GM18511 (cell line): ENCODE results near the gene UBE2J2.

Experiments
- ATAC-seq: cut with Tn5 transposase; IDR thresholded peaks from one replicate; pipeline ENCODE4 v1.9.1; 2021; ENCODE audit warnings: mild to moderate bottlenecking, moderate library complexity; ENCODE audit not compliant: unreplicated experiment

The UBE2J2 gene

DNA sequence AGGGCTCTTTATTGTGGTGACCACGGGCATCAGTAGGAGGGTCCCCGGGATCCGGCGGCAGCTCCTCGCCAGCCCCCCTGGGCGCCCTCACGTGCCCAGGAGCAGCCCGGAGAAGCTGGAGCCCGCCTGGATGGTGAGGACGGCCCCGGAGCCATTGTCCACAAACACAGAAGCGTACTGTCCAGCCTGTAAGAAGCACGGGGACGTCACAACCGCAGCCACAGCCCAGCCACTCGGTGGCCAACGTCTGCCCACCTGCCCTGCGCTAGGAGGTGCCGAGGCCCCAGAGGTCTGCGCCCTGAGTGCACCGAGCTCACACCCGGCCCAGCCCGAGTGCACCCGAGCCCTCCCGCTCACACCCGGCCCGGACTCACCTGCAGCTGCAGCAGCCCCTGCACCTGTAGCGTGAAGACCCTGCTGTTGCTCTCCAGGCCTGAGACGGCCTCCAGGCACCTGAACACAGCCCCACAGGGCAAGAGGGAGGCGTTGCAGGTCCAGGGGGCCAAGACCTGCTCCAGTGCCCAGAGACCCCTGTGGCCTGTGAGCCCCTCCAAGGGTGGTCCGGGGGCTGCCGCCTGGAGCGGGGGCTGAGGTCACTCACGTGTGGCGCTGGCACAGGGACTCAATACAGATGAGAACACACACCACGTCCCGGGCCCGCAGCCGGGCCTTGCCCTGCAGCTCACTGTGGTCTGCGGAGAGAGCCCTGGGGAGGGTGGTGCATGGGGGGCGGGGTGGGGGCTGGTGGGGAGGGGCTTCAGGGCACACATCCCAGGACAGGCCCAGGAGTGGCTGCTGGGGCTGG is 31.0 kb downstream of the UBE2J2 start:
- no peak for ATAC-seq

DNA sequence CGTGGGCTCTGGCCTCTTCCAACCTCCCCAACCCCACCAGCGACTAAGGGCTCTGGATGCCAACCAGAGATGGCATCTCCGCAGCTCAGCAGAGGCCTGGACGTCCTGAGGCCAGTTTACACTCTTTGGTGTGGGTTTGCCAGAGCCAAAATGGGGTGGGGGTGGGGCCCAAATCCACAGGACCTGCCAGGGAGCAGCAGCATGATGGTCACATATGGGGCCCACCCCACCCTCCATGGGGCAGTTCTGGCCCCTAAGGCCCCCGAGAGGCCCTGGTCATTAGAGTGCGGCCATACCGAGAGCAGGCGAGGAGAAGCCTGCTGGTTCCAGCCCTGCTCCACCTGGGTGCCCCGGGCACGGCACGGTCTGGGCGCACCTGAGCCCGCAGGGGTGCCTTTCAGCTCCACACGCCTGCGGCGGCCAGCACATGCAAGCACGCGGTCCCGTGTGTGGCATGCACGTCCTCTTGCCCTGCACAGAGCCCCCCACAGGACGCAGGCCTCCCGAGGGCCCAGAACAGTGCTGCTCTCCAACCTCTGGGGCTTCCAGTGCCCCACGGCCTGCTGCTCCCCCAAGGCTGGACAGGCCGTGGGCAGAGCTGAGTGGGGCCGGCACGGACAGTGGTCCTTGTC is 31.9 kb downstream of the UBE2J2 start:
- ATAC-seq: no peak

DNA sequence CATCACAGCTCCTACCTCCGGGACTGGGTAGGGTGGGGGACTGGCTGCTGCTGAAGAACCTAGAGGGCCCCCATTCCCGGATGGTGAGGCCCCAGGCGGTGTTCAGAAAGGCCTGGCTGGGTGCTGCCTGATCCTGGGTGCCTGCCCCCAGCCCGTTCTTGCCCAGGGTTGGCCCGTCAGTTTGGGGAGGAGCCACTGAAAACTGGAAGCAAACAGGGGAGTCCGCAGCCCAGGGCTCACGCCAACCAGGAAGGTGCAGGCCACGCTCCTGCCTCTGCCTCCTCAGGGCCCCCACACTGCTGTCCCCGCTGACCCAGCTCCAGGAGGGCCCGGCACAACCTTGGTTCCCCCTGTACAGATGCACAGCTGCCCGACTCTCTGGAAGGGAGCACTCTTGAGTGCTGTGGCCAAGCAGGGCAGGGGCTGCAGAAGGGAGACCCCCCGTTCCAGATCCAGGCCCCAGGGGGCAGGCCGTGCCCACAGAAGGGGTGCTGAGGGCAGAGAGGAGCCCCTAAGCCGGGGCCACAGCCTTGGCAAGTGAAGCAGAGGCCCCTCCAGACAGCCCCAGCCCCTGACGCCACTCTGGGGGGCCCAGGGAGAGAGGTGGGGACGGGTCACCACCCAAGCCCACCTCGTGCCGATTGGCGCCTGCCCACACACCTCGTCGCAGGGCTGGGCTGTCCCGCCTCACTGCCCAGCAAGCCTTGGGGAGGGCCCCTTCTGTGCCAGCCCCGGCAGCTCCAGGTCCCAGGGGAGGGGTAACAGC is 32.6 kb downstream of the UBE2J2 start:
- no peak for ATAC-seq

DNA sequence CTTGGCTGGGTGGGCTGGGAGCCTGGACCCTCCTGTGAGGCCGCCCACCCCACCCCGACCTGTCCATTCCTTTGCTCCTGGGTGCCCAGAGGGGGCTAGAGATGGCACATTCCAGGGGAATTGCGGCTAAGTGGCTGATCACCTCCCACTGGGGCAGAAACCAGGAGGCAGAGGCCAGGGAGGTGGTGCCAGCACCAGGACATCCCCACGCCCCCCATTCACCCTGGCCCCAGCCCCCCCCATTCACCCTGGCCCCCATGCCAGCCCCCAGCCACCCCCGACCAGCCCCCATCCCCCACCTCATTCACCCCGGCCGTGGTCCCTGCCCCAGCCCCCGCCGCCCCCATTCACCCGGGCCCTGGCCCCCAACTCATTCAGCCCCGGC is 33.3 kb downstream of the UBE2J2 start:
- ATAC-seq: no peak

DNA sequence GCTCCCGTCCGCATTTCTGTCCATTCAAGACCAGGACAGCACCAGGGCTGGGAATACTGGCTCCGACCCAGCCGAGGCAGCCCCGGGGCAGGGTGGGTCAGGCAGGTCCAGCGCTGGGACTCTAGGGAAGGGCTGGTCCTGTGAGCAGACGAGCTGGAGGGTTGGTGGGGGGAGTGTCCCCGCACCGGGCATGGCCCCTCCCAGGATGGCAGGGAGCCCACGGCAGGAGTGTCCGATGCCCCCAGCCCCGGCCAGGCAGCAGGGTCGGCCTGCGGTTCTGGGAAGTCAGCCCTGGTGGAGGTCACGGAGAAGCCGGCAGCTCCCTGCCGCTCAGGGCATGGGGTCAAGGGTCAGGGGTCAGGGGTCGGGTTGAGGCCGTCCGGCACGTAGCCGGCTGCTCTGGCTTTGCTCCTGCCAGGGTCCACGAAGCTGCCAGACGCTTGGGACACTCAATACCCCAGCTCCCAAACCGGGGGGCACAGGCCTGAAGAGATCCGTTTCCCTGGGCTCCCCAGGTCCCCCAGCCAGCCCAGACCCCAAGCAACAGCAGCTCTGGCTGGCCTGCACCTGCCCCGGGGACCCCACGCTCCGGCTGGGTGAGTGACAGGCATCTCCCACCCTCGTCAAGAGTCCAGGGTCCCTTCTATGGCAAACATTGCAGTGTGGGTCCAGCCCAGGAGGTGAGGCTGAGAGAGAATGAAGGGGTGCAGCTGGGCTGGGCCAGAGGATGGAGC is 33.9 kb downstream of the UBE2J2 start:
- ATAC-seq: no peak

DNA sequence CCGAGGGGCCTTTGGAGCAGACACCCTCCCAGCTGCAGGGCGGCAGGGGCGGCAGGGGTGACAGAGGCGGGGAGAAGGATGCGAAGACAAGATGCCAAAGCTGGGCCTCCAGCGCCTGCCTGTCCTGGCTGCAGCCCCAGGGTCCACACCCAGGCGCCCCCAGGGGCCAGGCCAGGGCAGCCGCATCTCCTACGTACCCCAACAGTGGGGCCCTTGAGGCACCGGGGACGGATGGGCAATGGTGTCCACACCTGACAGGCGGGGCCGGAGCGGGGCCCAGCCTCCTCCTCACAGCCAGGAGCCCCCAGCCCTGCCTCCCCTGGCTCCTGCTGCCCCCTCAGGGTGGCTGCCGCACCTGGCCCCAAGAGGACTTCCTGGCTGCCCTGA is 34.4 kb downstream of the UBE2J2 start:
- ATAC-seq: no peak

DNA sequence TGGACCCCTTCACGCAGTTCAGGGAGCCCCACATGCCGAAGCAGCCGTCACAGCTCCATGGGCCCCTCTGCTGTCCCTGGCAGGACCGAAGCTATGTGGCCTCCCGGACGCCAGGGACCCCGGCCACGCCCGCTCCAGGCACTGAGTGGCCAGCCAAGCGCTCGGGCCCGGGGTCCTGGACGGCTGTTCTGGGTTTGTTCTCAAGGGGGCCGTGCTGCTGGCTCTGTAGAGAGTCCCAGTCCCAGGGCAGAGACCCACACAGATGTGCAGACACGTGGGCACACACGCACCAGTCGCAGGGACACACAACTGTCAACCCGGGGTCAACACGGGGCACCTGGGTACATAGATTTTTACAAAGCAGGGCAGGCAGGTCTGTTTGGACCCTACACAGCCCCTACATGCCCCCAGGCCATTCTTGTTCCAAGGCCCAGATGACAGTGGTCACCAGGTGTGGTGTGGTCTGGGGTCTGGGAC is 34.9 kb downstream of the UBE2J2 start:
- ATAC-seq: no peak

DNA sequence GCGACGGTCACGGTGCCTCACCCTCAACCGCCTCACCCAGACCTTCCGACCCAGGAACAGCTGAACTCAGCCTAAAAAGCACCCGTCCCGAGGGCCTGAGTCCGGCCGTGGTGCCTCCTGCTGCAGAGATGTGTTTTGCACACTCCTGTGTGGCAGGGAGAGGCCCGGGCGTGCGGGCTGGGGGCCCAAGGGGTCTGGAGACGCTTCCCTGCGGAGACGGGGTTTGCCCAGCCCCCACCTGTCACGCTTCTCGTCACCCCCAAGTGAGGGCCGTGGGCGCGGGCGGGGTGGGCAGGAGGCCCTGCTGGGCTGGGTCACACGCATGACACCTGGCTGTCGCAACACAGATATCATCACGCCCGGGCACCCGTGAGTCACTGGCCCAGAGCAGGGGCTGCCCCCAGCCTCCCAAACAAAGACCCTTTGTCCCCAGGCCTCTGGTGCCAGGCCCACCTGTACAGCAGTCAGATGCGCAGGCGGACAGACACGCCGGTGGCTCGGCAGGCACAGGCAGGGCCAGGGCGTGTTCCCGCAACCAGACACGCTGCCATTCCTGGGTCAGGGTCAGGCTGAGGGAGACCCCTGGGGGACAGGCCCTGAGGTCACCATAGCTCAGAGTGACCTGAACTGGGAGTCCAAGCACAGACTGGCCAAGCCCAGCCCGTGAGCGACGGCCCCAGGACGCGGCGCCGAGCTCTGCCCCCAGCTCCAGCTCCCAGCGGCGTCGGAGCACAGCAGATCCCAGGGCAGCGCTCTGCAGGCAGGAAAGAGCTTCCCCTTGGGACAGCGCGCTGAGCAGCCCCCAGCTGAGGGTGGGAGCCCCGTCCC is 35.6 kb downstream of the UBE2J2 start:
- ATAC-seq: no peak

DNA sequence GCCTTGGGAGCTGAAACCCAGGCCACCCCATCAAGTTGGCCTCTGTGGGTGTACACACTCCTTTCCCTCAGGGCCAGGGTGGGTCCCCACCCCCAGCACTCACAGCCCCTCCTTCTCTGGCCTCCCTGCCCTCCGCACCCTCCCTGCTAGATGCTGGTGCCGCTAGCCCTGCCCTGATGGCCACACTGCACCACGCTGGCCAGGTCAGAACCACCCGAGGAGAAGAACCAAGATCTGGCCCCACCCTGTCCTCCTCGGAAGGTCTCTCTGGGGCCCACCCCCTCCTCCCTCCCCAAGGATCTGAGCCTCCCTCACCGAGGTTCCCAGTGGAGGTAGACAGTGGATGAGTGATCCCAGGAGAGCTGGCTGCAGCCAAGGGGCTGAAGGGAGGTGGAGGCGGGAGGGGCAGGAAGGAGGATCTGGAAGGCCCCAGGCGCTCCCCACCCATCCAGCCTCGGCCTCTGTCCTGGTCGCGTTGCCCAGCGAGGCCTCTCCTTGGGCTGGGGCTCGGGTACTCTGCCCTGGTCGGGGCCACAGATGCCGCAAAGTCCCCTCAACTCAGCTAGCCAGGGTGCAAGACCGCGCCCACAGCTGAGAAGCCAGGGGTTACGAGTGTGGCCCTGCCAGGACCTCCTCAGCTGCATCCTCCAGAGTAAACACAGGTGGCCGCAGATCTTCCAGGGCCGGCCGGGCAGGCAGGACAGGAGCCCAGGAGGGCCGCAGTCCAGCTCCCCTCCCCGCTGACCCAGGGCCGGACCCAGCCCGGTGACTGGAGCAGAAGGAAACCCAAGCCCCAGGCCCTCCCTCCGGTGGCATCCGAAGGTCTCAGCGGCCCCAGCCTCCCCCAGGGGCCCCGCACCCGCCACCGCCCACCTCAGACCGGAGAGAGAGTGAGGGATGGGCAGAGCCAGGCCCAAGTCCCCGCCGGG is 36.4 kb downstream of the UBE2J2 start:
- no peak for ATAC-seq

DNA sequence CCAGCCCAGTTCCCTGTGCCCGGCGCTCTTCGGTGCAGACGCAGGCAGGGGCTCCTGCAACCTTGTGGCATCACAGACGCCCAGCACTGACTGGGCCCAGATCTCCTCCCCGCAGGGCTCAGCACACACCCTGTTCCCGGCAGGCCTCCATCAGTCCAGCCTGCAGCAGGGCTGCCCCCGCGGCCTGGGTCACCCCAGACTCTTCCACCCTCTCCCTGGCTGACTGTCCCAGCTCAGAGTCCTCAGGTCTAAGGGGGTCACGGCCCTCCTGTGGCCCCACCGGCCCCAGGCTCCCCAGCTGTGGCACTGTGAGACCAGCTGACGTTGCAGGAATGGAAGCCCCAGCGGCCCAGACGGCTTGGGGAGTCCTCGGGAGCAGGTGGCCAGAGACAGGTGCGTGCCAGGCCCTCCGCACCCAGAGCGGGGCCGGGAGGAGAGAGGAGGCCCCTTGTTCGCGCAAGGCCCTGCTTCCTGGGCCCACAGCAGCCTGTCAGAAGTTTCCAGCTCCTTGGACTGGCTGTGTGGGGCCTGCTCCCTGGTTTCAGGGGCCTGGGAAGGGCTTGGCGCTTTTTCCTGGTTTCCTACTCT is 37.4 kb downstream of the UBE2J2 start:
- ATAC-seq: no peak

DNA sequence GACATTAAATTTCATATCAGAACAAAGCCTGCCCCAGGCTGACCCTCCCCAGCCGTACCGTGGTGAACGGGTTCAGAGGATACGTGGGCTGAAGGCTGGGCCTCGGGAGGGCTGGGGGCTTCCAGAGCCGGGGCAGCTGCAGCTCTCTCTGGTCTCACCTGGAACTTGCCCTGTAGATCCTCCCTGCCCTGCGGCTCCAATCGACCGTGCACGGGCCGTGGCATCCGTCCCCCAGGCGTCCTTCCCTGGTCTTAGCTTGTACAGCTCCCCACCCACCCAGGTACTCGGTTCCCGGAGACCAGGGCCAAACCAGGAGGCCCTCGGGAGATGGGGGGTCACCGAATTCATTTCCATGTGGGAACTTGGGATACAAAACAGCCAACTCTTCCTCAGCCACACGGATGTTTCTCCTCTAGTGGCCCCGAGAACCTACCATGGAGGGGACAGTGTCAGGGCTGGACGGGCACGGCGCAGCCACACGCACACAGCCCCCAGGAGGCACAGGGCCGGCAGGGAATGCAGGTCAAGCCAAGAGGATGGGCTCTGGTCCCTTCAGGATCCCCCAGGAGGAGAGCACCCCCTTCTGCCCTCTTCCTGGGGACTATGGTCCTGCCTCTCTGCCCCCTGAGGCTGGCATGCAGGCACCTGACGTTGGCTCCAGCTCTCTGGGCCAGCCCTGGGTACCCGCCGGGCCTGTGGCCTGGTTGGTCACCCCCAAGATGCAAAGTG is 38.5 kb downstream of the UBE2J2 start:
- no peak for ATAC-seq

DNA sequence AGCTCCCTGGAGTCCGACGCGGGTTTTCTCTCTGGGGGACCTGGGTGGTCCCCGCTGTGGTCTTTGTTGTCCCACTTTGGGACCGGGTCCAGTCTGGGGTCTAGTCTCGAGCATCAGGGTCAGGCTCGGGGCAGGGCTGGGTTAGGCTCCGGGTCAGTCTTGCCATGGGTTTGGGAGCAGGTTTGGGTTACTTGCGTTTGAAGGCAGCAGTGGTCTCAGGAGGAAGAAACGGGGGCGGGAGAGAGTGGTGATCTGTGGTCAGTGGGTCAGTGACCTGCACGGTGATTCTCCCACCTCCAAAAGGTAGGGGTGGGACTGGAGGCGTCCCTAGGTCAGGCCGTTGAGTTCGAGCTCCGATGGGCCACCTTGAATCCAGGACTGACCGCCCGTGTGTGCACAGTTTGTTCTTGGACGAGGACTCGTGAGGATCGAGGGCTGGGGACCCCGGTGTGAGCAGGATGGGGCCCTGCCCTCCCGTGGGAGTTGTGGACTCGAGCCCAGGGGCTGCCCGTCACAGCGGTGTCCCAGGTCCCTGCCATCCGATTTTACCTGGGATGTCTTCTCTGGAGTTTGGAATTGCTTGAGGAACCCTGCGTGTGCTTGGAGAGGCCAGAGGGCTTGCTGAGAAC is 39.4 kb downstream of the UBE2J2 start:
- ATAC-seq: no peak

DNA sequence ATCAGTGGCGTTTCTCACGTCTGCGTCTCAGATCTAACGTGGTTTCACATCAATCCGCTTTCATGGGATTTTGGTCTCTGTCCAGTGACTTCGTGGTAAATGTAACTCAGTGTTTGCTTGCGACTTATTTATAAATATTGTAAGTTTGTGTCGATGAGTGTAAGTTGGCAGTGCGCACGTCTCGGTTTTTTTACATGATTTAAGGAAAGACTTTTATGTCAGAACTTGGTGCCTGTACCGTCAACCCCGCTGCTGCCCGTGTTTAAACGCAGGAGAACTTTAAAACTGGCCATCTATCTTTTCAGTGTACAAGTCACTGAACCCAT is 40.1 kb downstream of the UBE2J2 start:
- no peak for ATAC-seq

DNA sequence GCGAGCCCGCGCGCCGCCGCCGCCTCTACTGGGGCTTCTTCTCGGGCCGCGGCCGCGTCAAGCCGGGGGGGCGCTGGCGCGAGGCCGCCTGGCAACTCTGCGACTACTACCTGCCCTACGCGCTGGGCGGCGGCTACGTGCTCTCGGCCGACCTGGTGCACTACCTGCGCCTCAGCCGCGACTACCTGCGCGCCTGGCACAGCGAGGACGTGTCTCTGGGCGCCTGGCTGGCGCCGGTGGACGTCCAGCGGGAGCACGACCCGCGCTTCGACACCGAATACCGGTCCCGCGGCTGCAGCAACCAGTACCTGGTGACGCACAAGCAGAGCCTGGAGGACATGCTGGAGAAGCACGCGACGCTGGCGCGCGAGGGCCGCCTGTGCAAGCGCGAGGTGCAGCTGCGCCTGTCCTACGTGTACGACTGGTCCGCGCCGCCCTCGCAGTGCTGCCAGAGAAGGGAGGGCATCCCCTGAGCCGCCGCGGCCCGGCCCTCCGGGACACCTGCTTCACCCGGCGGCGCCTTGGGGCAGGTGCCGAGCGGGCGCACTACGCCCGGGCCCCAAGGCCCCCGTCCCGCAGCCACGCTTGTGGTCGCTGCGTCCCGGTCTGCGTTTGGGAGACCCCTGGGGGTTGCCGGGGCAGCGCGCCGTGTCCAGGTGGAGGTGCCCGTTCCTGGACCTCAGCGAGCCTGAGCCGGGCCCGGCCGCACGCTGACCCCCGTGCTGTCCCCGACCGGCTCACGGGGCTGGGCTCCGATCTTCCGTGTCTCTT is 40.7 kb downstream of the UBE2J2 start:
- no peak for ATAC-seq

DNA sequence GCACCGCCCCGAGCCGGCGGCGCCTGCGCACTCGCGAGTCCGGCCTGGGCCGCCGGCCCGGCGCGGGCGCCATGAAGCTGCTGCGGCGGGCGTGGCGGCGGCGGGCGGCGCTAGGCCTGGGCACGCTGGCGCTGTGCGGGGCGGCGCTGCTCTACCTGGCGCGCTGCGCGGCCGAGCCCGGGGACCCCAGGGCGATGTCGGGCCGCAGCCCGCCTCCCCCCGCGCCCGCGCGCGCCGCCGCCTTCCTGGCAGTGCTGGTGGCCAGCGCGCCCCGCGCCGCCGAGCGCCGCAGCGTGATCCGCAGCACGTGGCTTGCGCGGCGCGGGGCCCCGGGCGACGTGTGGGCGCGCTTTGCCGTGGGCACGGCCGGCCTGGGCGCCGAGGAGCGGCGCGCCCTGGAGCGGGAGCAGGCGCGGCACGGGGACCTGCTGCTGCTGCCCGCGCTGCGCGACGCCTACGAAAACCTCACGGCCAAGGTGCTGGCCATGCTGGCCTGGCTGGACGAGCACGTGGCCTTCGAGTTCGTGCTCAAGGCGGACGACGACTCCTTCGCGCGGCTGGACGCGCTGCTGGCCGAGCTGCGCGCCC is 41.4 kb downstream of the UBE2J2 start, which contains the start of gene B3GALT6:
TSS of gene B3GALT6 (plus strand) at position 30 of the 588 bp plus-strand sequence. CDS start at position 72, 42 bp downstream.
- ATAC-seq: no peak

DNA sequence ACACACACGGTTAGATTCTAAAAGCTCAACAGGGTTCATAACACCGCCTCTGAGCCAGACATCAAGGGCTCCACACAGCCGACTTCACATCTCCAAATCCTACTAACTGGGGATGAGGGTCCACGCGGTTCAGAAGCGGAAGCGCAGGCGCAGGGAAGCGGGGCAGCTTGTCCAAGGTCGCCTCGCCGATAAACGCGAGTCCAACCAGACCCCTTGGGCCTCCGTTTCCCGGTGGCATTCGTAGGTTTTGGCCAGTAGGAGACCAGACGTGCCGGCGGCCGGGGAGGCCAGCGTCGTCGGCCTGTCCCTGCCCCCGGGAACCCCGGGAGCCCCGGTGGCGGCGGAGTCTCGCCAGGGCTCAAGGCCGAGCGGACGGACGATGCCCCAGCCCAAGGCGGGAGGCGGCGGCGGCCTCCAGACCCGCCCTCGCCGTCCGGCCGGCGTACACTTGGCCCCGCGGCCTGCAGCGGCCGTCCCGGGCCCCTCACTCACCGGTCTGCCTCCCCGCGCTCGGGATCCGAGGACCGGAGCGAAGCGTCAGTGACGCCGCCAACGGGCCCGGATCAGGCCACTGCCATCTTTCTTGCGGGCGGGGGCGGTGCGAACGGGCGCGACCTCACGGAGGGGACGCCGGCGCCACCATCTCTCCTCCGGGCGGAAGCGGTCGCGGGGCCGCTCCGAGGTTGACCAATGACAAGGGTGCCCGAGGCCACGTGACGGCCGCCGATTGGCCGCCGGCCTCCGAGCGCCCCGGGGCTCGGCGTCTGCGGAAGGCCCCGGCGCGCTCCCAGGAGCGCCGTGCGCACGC is 42.0 kb downstream of the UBE2J2 start, which contains the start of gene SDF4:
TSS of gene SDF4 (minus strand) at position 602 of the 808 bp plus-strand sequence. CDS start 3,229 bp downstream, outside the sequence.
- ATAC-seq: peak; percentile 93
